GM18868 (cell line): Measurements from ENCODE around the gene SMURF2.
"Not testable (repeated sequence)": the region's sequence is repeated elsewhere in the genome, so short reads cannot be mapped to it uniquely, and the experiment has no call there.

Experiments
- ATAC-seq: cut with Tn5 transposase; IDR thresholded peaks from one replicate; pipeline ENCODE4 v1.9.1; 2021; ENCODE audit warnings: mild to moderate bottlenecking, moderate library complexity; ENCODE audit not compliant: unreplicated experiment

The SMURF2 gene

GRCh38 chr17:64661976-64662773, at the start of gene SMURF2:
Gene SMURF2, minus strand, starts transcription at chr17:64662307. Its CDS starts 427 bp downstream, at chr17:64661880.
- peak; percentile 84 for ATAC-seq

GRCh38 chr17:64709481-64709880, 47.4 kb upstream of the SMURF2 start:
- no peak for ATAC-seq

- no peak for ATAC-seq
These were observed 45.0 kb upstream of the SMURF2 start for GRCh38 chr17:64707050-64707591.

- no peak for ATAC-seq
These were observed 44.3 kb upstream of the SMURF2 start for GRCh38 chr17:64706224-64707049.

GRCh38 chr17:64702815-64703214, 40.7 kb upstream of the SMURF2 start:
- no peak for ATAC-seq

GRCh38 chr17:64698725-64699124, 36.6 kb upstream of the SMURF2 start:
- ATAC-seq = no peak

- ATAC-seq = no peak
These were observed 32.1 kb upstream of the SMURF2 start for GRCh38 chr17:64694207-64694606.

- no peak for ATAC-seq
These were observed 30.1 kb upstream of the SMURF2 start for GRCh38 chr17:64692187-64692586.

- ATAC-seq = no peak
These were observed 27.0 kb upstream of the SMURF2 start for GRCh38 chr17:64689106-64689505.

GRCh38 chr17:64688481-64688880, 26.4 kb upstream of the SMURF2 start:
- ATAC-seq = no peak

GRCh38 chr17:64687961-64688360, 25.9 kb upstream of the SMURF2 start:
- no peak for ATAC-seq

GRCh38 chr17:64687376-64687775, 25.3 kb upstream of the SMURF2 start:
- no peak for ATAC-seq

GRCh38 chr17:64686705-64687104, 24.6 kb upstream of the SMURF2 start:
- no peak for ATAC-seq

GRCh38 chr17:64685705-64686104, 23.6 kb upstream of the SMURF2 start:
- ATAC-seq = no peak

GRCh38 chr17:64683796-64684195, 21.7 kb upstream of the SMURF2 start:
- no peak for ATAC-seq

GRCh38 chr17:64682261-64683181, 20.4 kb upstream of the SMURF2 start:
- no peak for ATAC-seq

- ATAC-seq = no peak
These were observed 17.7 kb upstream of the SMURF2 start for GRCh38 chr17:64679710-64680216.

- no peak for ATAC-seq
These were observed 14.7 kb upstream of the SMURF2 start for GRCh38 chr17:64676763-64677162.

- not testable (repeated sequence) for ATAC-seq
These were observed 8.9 kb upstream of the SMURF2 start for GRCh38 chr17:64670843-64671590.
